GM19328 (cell line): ENCODE data around the gene COX7B2.

Experiments used
- ATAC-seq: cut with Tn5 transposase; IDR thresholded peaks from one replicate; pipeline ENCODE4 v1.9.1; 2021; ENCODE audit warnings: mild to moderate bottlenecking, moderate library complexity; ENCODE audit not compliant: unreplicated experiment

COX7B2 gene

DNA sequence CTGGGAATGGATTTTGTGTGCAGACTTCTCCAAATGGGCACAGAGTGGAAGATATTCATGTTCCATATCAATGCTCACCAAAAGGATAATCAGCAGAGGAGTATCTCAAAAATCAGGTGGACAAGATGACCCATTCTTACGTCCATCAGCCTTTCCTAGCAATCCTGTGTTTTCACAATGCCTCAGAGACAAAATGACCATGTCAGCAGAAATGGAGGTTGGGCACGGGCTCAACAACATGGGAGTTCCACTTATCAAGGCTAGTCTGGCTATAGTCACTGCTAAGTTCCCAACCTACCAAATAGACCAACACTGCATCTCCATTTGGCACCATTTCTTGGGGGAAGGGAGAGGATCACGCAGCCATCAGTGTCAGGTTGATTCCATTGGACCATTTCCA is 179.0 kb downstream of the COX7B2 start:
- no peak for ATAC-seq

DNA sequence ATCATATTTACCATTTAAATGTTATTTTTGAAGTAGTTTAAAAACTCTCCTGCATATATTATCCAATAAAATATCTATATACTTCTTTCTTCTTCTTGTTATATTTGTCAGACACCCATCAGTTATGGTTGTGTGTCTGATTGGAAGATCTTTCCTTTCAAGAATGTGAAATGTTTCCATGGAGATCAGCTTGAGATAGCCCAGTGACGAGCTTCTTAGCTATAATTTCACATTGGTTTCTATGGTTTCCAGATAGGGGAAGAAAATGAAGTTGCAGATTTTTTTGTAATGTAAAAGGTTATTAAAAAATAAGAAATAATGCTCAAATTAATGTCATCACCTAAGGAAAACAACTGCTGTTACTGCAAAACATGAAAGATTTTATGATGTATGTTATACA is 189.0 kb downstream of the COX7B2 start:
- ATAC-seq = no peak

DNA sequence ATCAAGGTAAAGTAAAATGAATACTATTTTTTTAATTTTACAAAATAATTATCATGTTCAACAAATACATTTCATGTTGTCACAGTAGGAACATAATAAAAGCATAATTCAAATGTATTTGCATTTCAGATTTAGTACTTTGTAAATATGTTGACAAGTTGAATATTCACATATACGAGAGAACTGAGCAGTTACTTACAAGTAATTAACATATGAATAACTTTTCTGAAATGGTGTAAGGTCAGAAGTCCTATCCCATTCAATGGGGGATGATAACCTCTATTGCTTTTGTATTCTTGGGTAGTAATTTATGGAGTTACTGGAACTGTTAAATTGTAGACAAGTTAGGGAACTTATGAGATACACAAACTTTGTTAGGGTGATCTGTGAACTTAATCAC is 191.1 kb downstream of the COX7B2 start:
- no peak for ATAC-seq

DNA sequence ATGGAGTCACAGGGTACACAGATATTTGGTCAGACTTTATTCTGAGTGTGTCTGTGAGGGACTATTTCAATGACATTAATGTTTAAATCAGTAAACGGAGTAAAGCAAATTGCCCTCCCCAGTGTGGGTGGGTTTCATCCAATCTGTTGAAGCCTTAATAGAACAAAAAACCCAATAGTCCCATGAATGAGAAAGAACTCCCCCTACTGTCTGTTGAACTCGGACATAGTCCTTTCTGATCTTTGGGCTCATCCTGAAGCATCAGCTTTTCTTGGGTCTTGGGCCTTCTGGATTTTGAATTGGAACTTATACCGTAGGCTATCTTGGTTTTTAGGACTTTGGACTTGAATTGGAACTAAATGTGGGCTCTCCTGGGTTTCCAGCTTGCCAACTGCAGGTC is 193.6 kb downstream of the COX7B2 start:
- ATAC-seq = no peak

DNA sequence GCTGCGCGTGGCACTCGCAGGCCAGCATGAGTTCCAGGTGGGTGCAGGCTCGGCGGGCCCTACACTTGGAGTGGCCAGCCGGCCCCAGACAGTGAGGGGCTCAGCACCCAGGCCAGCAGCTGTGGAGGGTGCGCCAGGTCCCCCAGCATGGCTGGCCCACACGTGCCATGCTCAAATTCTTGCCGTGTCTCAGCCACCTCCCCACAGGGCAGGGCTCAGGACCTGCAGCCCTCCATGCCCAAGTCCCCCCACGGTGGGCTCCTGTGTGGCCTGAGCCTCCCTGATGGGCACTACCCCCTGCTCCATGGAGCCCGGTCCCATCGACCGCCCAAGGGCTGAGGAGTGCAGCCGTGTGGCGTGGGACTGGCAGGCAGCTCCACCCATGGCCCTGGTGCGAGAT is 210.2 kb downstream of the COX7B2 start:
- no peak for ATAC-seq
